Duodenal mucosa (tissue), 2 donors: ENCODE data around the gene CCDC74A.
"Not testable (repeated sequence)": the region's sequence is repeated elsewhere in the genome, so short reads cannot be mapped to it uniquely, and the experiment has no call there.

ENCODE experiments used
- H3K27ac ChIP-seq: one replicate; pipeline ENCODE4 v1.7.0; 2013; ENCODE audit warnings: low read depth, low read length
- H3K27me3 ChIP-seq, 2 donors: one replicate each; pipeline ENCODE4 v1.7.0; 2013; ENCODE audit warnings: low read length in 2 of 2, control low read depth in 1 of 2; ENCODE audit not compliant: insufficient read depth in 2 of 2, control insufficient read depth in 1 of 2
- H3K36me3 ChIP-seq, 2 donors: one replicate each; pipeline ENCODE4 v1.7.0; 2013; ENCODE audit warnings: low read length in 2 of 2, control low read depth in 1 of 2; ENCODE audit not compliant: insufficient read depth in 2 of 2, control insufficient read depth in 1 of 2
- H3K4me1 ChIP-seq, 2 donors: one replicate each; pipeline ENCODE4 v1.7.0; 2013; ENCODE audit warnings: low read length in 2 of 2, control low read depth in 1 of 2; ENCODE audit not compliant: insufficient read depth in 2 of 2, control insufficient read depth in 1 of 2
- H3K4me3 ChIP-seq, 2 donors: one replicate each; pipeline ENCODE4 v1.7.0; 2013; ENCODE audit warnings: low read length in 2 of 2, low read depth in 1 of 2
- H3K9ac ChIP-seq, 2 donors: one replicate each; pipeline ENCODE4 v1.7.0; 2013; ENCODE audit warnings: low read length in 2 of 2, low read depth in 1 of 2
- H3K9me3 ChIP-seq, 2 donors: one replicate each; pipeline ENCODE4 v1.7.0; 2013; ENCODE audit warnings: low read length in 2 of 2, control low read depth in 1 of 2; ENCODE audit not compliant: control insufficient read depth in 1 of 2

CCDC74A gene

DNA sequence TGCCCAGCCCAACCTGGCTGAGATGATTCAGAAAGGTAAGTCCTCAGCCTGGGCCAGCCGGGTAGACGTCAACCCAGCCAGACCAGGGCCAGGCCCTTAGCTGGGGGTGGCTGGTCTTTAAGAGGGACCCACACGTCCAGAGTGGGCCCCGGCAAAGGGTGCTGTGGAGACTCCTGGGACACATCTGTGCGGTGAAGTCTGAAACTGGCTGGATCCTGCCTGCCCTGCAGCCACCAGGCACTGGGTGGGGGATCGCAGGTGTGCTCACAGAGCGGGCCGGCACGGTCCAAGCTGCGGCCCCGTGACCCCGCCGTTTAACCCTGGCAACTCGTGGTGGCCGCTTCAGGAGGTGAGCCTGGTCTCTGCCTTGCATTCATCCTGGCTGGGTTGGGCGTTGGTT, 9.8 kb upstream of the CCDC74A start:
- not testable (repeated sequence) for H3K4me3 ChIP-seq, H3K9ac ChIP-seq, H3K27me3 ChIP-seq, H3K4me1 ChIP-seq, H3K27ac ChIP-seq, H3K9me3 ChIP-seq
- H3K36me3 ChIP-seq: peaks cover 0 to 29% of the 10 kb centered on the region in 2 donors

DNA sequence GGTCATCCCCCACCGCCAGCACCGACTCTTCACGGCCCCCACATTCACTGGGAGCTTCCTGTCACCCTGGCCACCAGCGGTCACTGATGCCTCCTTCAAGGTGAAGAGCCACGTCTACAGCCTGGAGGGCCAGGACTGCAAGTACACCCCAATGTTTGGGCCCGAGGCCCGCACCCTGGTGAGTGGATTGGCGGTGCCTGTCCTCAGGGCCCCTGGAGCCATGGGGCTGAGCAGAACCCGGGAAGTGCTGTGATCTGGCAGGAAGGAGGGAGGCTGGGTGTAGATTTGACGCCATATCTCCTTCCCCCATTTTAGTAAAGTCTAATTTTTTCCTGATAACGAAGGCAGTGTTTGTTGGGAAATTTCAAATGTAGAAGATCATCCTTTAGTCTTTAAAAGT, 9.2 kb upstream of the CCDC74A start:
- H3K9me3 ChIP-seq, H3K4me1 ChIP-seq, H3K4me3 ChIP-seq, H3K27ac ChIP-seq, H3K27me3 ChIP-seq, H3K9ac ChIP-seq: not testable (repeated sequence)
- H3K36me3 ChIP-seq: peaks cover 0 to 29% of the 10 kb centered on the region in 2 donors

DNA sequence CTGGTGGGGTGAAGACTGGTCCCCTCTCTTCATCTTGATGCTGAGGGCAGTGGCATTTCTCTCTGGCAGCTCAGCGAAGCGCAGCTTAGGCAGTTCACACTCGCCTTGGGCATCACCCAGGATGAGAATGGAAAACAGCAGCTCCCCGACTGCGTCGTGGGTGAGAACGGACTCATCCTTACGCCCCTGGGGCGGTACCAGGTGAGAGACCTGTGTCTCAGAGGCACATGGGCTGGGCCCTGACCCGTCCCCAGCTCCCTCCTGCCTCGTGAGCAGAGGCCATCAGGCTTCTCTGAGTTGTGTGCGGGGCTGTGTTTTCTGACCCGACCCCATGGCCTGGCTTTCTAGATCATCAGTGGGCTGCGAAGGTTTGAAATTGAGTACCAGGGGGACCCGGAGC, 8.2 kb upstream of the CCDC74A start:
- Histone ChIP-seq H3K36me3 (peaks cover 0 to 22% of the 10 kb centered on the region in 2 donors), H3K4me3 (no peak overlapping the region), H3K4me1 (no peaks in the 10 kb centered on the region), H3K9ac (no peak overlapping the region), H3K27me3 (no peaks in the 10 kb centered on the region), H3K27ac (no peak overlapping the region), H3K9me3 (no peaks in the 10 kb centered on the region)

DNA sequence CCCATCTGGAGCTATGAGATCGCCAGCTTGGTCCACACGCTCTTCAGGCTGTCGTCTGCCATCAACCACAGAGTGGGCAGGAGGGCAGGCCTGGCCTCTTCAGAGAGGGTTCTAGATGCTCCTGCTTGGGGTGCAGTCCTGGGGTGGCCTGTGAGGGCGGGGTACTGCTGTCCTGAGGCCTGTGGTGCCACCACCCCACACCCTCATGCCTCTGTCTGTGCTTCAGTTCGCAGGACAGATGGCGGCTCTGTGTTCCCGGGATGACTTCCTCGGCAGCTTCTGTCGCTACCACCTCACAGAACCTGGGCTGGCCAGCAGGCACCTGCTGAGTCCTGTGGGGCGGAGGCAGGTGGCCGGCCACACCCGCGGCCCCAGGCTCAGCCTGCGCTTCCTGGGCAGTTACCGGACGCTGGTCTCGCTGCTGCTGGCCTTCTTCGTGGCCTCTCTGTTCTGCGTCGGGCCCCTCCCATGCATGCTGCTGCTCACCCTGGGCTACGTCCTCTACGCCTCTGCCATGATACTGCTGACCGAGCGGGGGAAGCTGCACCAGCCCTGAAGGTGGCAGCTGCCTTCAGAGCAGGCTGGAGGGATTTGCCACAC, 7.7 kb upstream of the CCDC74A start:
- not testable (repeated sequence) for H3K4me1 ChIP-seq, H3K4me3 ChIP-seq, H3K9me3 ChIP-seq, H3K27ac ChIP-seq, H3K9ac ChIP-seq, H3K27me3 ChIP-seq
- H3K36me3 ChIP-seq: peaks cover 0 to 22% of the 10 kb centered on the region in 2 donors

DNA sequence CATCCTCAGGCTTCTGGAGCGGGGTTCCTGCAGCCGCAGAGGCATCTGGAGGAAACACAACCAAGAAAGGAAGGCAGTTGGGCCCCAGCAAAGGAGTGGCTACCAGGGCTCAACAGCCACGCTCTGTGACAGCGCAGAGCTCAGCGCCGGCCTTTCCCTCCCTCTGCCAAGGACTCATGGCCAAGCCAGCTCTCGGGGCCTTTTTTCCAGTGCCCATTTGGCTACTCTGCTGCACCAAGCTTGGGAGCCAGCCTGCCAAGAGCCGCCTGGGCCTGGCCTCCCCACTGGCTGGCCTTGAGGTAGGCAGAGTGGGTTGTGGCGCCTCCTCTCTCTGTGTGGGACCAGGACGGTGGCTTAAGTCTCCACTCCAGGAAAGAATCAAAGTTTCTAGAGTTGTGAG, 7.2 kb upstream of the CCDC74A start:
- H3K4me3 ChIP-seq: no peak overlapping the region
- no peak overlapping the region for H3K9ac ChIP-seq
- H3K9me3 ChIP-seq: no peaks in the 10 kb centered on the region
- no peaks in the 10 kb centered on the region for H3K4me1 ChIP-seq
- H3K36me3 ChIP-seq: peaks cover 0 to 22% of the 10 kb centered on the region in 2 donors
- no peak overlapping the region for H3K27ac ChIP-seq
- H3K27me3 ChIP-seq: no peaks in the 10 kb centered on the region

DNA sequence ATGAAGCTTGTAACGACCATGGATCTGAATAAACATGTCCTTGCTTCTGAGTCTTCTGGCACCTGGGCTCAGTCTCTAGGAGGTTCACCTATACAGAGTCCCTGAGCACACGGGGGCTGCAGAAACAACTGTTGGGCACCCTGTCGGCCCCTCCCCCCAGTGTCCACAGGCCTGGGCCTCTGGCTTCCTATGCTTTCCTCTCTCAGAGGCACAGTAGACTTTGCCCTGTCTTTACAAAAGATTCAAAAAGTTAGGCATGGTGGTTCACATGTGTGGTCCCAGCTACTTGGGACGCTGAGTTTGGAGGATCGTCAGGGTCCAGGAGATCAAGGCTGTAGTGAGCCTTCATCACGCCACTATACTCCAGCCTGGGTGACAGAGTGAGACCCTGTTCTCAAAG, 6.2 kb upstream of the CCDC74A start:
- H3K27ac ChIP-seq, H3K9ac ChIP-seq, H3K4me1 ChIP-seq, H3K27me3 ChIP-seq, H3K9me3 ChIP-seq, H3K4me3 ChIP-seq: not testable (repeated sequence)
- H3K36me3 ChIP-seq: peaks cover 0 to 22% of the 10 kb centered on the region in 2 donors

DNA sequence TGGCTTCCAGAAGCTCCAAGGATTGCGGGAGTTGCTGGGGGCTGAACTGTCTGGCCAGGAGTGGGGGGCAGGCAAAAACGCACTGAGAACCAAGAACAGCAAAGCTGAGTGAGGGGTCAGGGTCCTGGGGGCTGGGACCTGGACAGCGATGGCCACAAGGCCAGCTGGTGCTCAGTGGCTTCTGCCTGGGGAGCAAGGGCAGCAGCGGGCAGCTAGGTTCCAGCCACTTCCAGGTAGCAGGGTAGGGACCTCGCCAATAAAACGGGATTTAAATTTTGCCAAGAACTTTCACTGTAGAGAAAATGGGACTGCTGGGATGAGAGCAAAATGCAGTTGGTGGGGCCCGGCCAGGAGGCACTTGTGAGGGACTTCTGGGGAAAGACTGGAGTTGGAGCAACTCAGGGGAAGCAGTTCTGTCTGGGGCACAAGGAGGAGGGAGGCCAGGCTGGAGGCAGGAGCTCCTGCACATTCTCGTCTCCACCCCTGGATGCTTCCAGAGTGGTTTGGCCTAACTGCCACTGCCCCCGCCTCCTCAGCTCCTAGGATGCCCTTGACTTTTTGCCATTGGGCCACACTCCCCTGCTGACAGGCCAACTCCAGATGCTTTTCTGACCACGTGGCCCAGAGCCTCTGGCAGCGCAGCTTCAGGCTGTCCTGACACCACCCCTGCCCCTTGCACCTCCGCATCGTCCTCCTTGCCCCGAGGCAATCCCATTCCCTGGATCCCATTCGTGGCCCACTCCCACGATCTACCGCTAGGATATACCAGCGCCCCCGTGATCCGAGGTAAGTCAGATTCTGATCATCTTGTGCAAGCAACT, 5.5 kb upstream of the CCDC74A start:
- peaks cover 0 to 22% of the 10 kb centered on the region in 2 donors for H3K36me3 ChIP-seq
- no peak overlapping the region for H3K9ac ChIP-seq
- no peaks in the 10 kb centered on the region for H3K9me3 ChIP-seq
- no peak overlapping the region for H3K27ac ChIP-seq
- H3K27me3 ChIP-seq: no peaks in the 10 kb centered on the region
- no peak overlapping the region for H3K4me3 ChIP-seq
- no peaks in the 10 kb centered on the region for H3K4me1 ChIP-seq

DNA sequence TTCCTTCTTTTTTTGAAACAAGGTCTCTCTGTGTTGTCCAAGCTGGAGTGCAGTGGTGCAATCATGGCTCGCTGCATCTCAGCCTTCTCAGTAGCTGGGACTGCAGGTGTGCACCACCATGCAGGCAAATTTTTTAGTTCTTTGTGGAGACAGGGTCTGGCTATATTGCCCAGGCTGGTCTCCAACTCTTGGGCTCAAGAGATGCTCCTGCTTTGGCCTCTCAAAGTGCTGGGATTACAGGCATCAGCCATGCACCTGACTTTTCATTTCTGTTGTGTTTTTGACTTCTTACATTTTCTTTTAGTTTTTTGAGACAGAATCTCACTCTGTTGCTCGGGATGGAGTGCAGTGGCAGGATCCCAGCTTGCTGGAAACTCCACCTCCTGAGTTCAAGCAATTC, 2.4 kb upstream of the CCDC74A start:
- not testable (repeated sequence) for H3K9me3 ChIP-seq, H3K27ac ChIP-seq, H3K4me1 ChIP-seq, H3K9ac ChIP-seq, H3K4me3 ChIP-seq, H3K27me3 ChIP-seq, H3K36me3 ChIP-seq

DNA sequence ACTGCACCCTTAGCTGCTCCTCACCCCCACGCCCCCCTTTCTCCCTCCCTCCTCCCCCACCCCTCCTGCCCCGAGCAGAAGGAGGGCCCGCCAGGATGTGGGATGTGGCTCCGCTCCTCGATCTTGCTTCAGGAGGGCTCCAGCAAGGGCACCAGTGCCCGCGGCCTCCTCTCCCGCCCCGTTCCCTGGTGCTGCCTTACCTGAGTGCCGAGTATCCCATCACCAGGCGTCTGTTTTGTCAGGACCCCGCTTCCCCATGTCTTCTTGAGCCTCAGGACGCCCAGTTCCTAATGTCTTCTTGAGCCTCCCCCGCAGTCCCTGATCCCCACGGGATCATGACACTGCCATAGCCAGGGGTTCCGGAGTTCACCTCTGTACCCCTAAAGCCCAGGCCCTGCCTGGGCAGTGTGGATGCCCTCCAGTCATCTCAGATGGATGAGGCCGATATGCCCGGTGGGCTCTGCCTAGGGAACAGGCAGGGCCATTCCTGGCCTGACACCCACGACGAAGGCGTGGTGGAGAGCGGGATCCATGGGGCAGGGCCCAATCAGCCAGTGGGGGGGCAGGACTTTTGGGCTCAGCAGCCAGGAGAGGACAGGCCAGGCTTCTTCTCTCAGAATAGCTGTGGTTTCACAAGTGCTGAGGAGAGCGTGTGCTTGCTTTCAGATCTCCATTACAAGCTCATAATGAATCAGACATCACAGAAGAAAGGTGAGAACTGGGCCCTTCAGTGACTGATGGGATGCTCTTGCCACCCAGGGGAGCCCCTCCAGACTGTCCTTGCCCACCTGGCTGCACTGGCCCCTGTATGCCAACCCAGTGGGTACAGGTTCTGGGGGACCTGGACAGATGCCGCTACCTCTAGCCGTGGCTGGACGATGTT, 1.5 kb downstream of the CCDC74A start:
- H3K36me3 ChIP-seq, H3K4me1 ChIP-seq, H3K27me3 ChIP-seq, H3K4me3 ChIP-seq, H3K9ac ChIP-seq, H3K9me3 ChIP-seq, H3K27ac ChIP-seq: not testable (repeated sequence)

DNA sequence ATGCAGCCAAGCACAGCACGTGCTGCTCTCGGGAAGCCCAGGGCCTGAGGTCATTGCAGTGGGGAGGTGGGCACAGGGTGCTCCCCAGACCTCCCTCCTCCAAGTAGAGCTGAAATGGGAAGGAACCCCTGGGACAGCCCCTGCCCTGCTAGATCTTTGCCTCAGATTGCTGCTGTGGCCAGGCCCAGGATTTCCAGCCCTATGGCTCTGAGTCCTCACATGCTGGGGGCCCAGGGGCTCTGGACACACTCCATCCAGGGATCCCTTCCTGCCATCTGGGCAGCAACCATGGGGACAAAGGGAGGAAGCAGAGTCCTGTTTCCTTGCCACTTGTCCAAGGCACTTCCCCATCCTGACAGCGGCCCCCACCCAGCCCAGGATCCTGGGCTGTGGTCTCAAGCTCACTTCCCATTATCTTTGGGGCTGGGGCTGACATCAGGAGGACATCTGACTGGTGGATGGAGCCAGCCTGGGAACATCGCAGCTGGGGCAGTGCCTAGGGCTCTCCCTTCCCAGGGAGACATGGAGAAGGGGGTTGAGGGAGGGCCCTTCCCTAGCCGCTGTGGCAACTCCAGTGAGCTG, 2.3 kb downstream of the CCDC74A start:
- H3K9ac ChIP-seq, H3K4me1 ChIP-seq, H3K27ac ChIP-seq: not testable (repeated sequence)

More for the DNA sequence above, 2.3 kb downstream of the CCDC74A start:
- not testable (repeated sequence) for H3K4me3 ChIP-seq, H3K27me3 ChIP-seq, H3K9me3 ChIP-seq, H3K36me3 ChIP-seq
